GM23338 (cell line): ENCODE data around the gene GTF3C2. TPM values are rescaled to one million over a fixed set of nuclear protein-coding genes. Genes with fewer than 3 reads are reported as not detected.

Source experiments
- ATAC-seq: fragments of 200-7000 bp; cut with Tn5 transposase; 3 replicates; pipeline ENCODE4 v1.9.1; 2020
- DNase-seq: peaks from one replicate; pipeline ENCODE4 v3.0.0-alpha.2; 2015; ENCODE audit warnings: low spot score
- H2AFZ ChIP-seq: fragments of 200-600 bp; sonication (generic); 2 replicates; pipeline ENCODE4 v1.8.0; 2016; ENCODE audit warnings: antibody characterized with exemption, mild to moderate bottlenecking, moderate library complexity
- H3F3A ChIP-seq: fragments of 200-600 bp; sonication (generic); replicated peaks from 2 replicates; pipeline ENCODE4 v1.8.0; 2017; ENCODE audit warnings: antibody characterized with exemption, mixed run types, low read depth
- H3K27ac ChIP-seq: fragments of 200-600 bp; sonication (generic); 2 replicates; pipeline ENCODE4 v1.6.1; 2016; ENCODE audit warnings: low read depth
- H3K27me3 ChIP-seq: fragments of 200-600 bp; sonication (generic); 2 replicates; pipeline ENCODE4 v1.8.0; 2016; ENCODE audit warnings: mild to moderate bottlenecking, mixed run types, moderate library complexity; ENCODE audit not compliant: insufficient read depth
- H3K36me3 ChIP-seq: fragments of 200-600 bp; sonication (generic); 2 replicates; pipeline ENCODE4 v1.8.0; 2016; ENCODE audit warnings: mild to moderate bottlenecking; ENCODE audit not compliant: insufficient read depth
- H3K4me1 ChIP-seq: fragments of 200-600 bp; sonication (generic); 2 replicates; pipeline ENCODE4 v1.8.0; 2016; ENCODE audit warnings: mild to moderate bottlenecking, moderate library complexity; ENCODE audit not compliant: insufficient read depth
- H3K4me2 ChIP-seq: fragments of 200-600 bp; sonication (generic); 2 replicates; pipeline ENCODE4 v1.7.1; 2017; ENCODE audit warnings: mixed run types
- H3K4me3 ChIP-seq: fragments of 200-600 bp; sonication (generic); 2 replicates; pipeline ENCODE4 v1.6.1; 2016; ENCODE audit warnings: mixed run types
- H3K79me2 ChIP-seq: fragments of 200-600 bp; sonication (generic); replicated peaks from 2 replicates; pipeline ENCODE4 v1.8.0; 2017; ENCODE audit warnings: mild to moderate bottlenecking; ENCODE audit not compliant: insufficient read depth
- H3K9me2 ChIP-seq: fragments of 200-600 bp; sonication (generic); 2 replicates; pipeline ENCODE4 v1.8.0; 2017; ENCODE audit not compliant: insufficient read depth
- H4K20me1 ChIP-seq: fragments of 200-600 bp; sonication (generic); replicated peaks from 2 replicates; pipeline ENCODE4 v1.8.0; 2017; ENCODE audit warnings: mild to moderate bottlenecking; ENCODE audit not compliant: insufficient read depth
- H3K27ac Mint-ChIP-seq: 2 replicates; pipeline ENCODE4 v1.8.0; 2020; ENCODE audit warnings: inconsistent platforms, mild to moderate bottlenecking, moderate library complexity, mixed read lengths
- H3K27me3 Mint-ChIP-seq: 3 replicates; pipeline ENCODE4 v1.8.0; 2022; ENCODE audit warnings: low read depth, mild to moderate bottlenecking, moderate library complexity, mixed read lengths, inconsistent platforms; ENCODE audit not compliant: insufficient read depth, poor library complexity
- H3K36me3 Mint-ChIP-seq: 3 replicates; pipeline ENCODE4 v1.8.0; 2021; ENCODE audit warnings: low read depth, mild to moderate bottlenecking, inconsistent platforms, moderate library complexity, mixed read lengths
- H3K4me1 Mint-ChIP-seq: 3 replicates; pipeline ENCODE4 v1.8.0; 2020; ENCODE audit warnings: mild to moderate bottlenecking, inconsistent platforms, mixed read lengths
- H3K4me3 Mint-ChIP-seq: 3 replicates; pipeline ENCODE4 v1.8.0; 2021; ENCODE audit warnings: moderate library complexity, mild to moderate bottlenecking, inconsistent platforms, mixed read lengths
- H3K9me3 Mint-ChIP-seq: 3 replicates; pipeline ENCODE4 v1.8.0; 2020; ENCODE audit warnings: moderate library complexity, mild to moderate bottlenecking, inconsistent platforms, mixed read lengths
- EZH2 ChIP-seq: fragments of 200-600 bp; sonication (generic); IDR thresholded peaks from one replicate; pipeline ENCODE4 v1.8.0; 2017; ENCODE audit warnings: antibody characterized with exemption, mild to moderate bottlenecking, low read depth; ENCODE audit not compliant: unreplicated experiment
- JUNB ChIP-seq: IDR thresholded peaks from one replicate; pipeline ENCODE4 v1.6.1; 2016; ENCODE audit warnings: antibody characterized with exemption; ENCODE audit not compliant: unreplicated experiment
- NANOG ChIP-seq: IDR thresholded peaks from 2 replicates; pipeline ENCODE4 v1.6.1; 2016; ENCODE audit warnings: antibody characterized with exemption, borderline replicate concordance
- ZNF114 ChIP-seq: fragments of 250-450 bp; sonication (Bioruptor Pico); IDR thresholded peaks from 2 replicates; pipeline ENCODE4 v1.5.0; 2020; ENCODE audit warnings: mild to moderate bottlenecking, moderate library complexity
- ZNF331 ChIP-seq: fragments of 250-450 bp; sonication (Bioruptor Pico); IDR thresholded peaks from 2 replicates; pipeline ENCODE4 v1.5.0; 2020; ENCODE audit warnings: low read depth, mild to moderate bottlenecking, moderate library complexity
- polyA plus RNA-seq: library from polyadenylated mRNA; unstranded; fragments of >200 nt; fragmentation: Nextera tagmentation; extraction: Ambion mirVana; gene quantifications from 2 replicates; pipeline ENCODE4 v1.2.1, GENCODE V29; 2016
- total RNA-seq: library from RNA; depleted of rRNA; stranded (reverse); fragments of >200 nt; shearing (Covaris generic); gene quantifications from 2 replicates; pipeline ENCODE4 v1.2.3, GENCODE V29; 2014
- TF ChIP-seq, protein P1 (sequence below): fragments of 250-450 bp; sonication (Bioruptor Pico); IDR thresholded peaks from 2 replicates; pipeline ENCODE4 v1.5.0; 2020; ENCODE audit warnings: mild to moderate bottlenecking, moderate library complexity
- TF ChIP-seq, protein P2 (sequence below), 2 experiments: fragments of 200-600 bp in 1 of 2; sonication (generic) in 1 of 2; conservative IDR thresholded peaks; 2 replicates each; pipeline versions ENCODE4 v1.5.1 to v1.6.1; 2016 to 2017; ENCODE audit warnings: antibody characterized with exemption in 2 of 2, low read depth in 2 of 2, mild to moderate bottlenecking in 2 of 2, moderate library complexity in 1 of 2

GTF3C2 gene
- total and polyA plus RNA-seq, 2 experiments from 2014 or later: 69.1 to 118 TPM

- TF ChIP-seq, protein P1, sequence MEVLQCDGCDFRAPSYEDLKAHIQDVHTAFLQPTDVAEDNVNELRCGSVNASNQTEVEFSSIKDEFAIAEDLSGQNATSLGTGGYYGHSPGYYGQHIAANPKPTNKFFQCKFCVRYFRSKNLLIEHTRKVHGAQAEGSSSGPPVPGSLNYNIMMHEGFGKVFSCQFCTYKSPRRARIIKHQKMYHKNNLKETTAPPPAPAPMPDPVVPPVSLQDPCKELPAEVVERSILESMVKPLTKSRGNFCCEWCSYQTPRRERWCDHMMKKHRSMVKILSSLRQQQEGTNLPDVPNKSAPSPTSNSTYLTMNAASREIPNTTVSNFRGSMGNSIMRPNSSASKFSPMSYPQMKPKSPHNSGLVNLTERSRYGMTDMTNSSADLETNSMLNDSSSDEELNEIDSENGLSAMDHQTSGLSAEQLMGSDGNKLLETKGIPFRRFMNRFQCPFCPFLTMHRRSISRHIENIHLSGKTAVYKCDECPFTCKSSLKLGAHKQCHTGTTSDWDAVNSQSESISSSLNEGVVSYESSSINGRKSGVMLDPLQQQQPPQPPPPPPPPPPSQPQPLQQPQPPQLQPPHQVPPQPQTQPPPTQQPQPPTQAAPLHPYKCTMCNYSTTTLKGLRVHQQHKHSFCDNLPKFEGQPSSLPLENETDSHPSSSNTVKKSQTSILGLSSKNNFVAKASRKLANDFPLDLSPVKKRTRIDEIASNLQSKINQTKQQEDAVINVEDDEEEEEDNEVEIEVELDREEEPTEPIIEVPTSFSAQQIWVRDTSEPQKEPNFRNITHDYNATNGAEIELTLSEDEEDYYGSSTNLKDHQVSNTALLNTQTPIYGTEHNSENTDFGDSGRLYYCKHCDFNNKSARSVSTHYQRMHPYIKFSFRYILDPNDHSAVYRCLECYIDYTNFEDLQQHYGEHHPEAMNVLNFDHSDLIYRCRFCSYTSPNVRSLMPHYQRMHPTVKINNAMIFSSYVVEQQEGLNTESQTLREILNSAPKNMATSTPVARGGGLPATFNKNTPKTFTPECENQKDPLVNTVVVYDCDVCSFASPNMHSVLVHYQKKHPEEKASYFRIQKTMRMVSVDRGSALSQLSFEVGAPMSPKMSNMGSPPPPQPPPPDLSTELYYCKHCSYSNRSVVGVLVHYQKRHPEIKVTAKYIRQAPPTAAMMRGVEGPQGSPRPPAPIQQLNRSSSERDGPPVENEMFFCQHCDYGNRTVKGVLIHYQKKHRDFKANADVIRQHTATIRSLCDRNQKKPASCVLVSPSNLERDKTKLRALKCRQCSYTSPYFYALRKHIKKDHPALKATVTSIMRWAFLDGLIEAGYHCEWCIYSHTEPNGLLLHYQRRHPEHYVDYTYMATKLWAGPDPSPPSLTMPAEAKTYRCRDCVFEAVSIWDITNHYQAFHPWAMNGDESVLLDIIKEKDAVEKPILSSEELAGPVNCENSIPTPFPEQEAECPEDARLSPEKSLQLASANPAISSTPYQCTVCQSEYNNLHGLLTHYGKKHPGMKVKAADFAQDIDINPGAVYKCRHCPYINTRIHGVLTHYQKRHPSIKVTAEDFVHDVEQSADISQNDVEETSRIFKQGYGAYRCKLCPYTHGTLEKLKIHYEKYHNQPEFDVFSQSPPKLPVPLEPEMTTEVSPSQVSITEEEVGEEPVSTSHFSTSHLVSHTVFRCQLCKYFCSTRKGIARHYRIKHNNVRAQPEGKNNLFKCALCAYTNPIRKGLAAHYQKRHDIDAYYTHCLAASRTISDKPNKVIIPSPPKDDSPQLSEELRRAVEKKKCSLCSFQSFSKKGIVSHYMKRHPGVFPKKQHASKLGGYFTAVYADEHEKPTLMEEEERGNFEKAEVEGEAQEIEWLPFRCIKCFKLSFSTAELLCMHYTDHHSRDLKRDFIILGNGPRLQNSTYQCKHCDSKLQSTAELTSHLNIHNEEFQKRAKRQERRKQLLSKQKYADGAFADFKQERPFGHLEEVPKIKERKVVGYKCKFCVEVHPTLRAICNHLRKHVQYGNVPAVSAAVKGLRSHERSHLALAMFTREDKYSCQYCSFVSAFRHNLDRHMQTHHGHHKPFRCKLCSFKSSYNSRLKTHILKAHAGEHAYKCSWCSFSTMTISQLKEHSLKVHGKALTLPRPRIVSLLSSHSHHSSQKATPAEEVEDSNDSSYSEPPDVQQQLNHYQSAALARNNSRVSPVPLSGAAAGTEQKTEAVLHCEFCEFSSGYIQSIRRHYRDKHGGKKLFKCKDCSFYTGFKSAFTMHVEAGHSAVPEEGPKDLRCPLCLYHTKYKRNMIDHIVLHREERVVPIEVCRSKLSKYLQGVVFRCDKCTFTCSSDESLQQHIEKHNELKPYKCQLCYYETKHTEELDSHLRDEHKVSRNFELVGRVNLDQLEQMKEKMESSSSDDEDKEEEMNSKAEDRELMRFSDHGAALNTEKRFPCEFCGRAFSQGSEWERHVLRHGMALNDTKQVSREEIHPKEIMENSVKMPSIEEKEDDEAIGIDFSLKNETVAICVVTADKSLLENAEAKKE: no peak
- TF ChIP-seq JUNB: no peak
- TF ChIP-seq, protein P2, sequence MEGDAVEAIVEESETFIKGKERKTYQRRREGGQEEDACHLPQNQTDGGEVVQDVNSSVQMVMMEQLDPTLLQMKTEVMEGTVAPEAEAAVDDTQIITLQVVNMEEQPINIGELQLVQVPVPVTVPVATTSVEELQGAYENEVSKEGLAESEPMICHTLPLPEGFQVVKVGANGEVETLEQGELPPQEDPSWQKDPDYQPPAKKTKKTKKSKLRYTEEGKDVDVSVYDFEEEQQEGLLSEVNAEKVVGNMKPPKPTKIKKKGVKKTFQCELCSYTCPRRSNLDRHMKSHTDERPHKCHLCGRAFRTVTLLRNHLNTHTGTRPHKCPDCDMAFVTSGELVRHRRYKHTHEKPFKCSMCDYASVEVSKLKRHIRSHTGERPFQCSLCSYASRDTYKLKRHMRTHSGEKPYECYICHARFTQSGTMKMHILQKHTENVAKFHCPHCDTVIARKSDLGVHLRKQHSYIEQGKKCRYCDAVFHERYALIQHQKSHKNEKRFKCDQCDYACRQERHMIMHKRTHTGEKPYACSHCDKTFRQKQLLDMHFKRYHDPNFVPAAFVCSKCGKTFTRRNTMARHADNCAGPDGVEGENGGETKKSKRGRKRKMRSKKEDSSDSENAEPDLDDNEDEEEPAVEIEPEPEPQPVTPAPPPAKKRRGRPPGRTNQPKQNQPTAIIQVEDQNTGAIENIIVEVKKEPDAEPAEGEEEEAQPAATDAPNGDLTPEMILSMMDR (conservative IDR thresholded peaks at IDR 0.05; ENCODE audit: low read depth in 2 of 2): no peak
Observed at GRCh38 chr2:27312152-27312551, 44.4 kb downstream of the GTF3C2 start (continued).

DNA sequence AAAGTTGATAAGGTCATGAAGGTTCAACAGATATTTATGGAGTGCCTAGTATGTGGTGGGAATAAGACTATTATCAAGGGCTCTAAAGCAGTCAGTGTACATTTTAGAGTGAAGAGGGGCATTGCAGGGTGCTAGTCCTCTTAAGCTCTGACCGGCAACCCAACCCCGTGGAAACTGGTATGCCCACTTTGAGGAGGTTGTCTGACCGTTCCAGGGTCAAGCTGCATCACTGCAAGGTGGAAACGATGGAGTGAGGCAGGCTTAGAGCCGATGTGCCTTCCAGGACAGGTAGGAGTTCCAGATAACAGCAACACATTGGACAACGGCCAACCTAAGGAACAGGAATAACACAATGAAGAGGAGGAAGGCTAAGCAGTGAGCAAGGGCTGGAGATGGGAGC, 46.9 kb downstream of the GTF3C2 start:
- ATAC-seq (no peak), DNase-seq (no peak)
- Histone ChIP-seq H2AFZ (no peak overlapping the region), H3K79me2 (no peaks in the 10 kb centered on the region), H3K4me2 (no peak overlapping the region), H3F3A (0 out of 2 replicates have a peak, but pooled peaks cover 6% of the 10 kb centered on the region), H3K4me3 (no peak overlapping the region), H4K20me1 (peaks cover 4% of the 10 kb centered on the region; the same call in 1 of the 2 replicates), H3K36me3 (no peaks in the 10 kb centered on the region), H3K9me2 (no peaks in the 10 kb centered on the region), H3K27ac (no peak overlapping the region), H3K27me3 (peaks cover 53% of the 10 kb centered on the region), H3K4me1 (peaks cover 9% of the 10 kb centered on the region; the same call in 1 of the 2 replicates)
- Mint-ChIP-seq H3K9me3 (no peaks in the 10 kb centered on the region), H3K4me3 (no peak overlapping the region), H3K27me3 (peaks cover 50% of the 10 kb centered on the region), H3K4me1 (peaks cover 2% of the 10 kb centered on the region; the same call in 2 of the 3 replicates), H3K27ac (no peak overlapping the region), H3K36me3 (peaks cover 5% of the 10 kb centered on the region; the same call in 1 of the 3 replicates)
- TF ChIP-seq EZH2 (no peak), ZNF114 (CRISPR knock-in tag) (no peak), NANOG (no peak), ZNF331 (CRISPR knock-in tag) (no peak)
- TF ChIP-seq, protein P1: no peak
